Epithelial cell of proximal tubule (primary cell): ENCODE measurements around the gene TRAFD1. TPM values are rescaled to one million over a fixed set of nuclear protein-coding genes. Genes with fewer than 3 reads are reported as not detected.
"Not testable (repeated sequence)": the region's sequence is repeated elsewhere in the genome, so short reads cannot be mapped to it uniquely, and the experiment has no call there.

Experiments
- DNase-seq: peaks from one replicate; pipeline ENCODE4 v3.0.0-alpha.2; 2011; ENCODE audit warnings: low read depth
- H3K4me3 ChIP-seq: 2 replicates; pipeline ENCODE4 v1.5.1; 2011; ENCODE audit warnings: low read depth, mild to moderate bottlenecking, low read length
- total RNA-seq: library from RNA; depleted of rRNA; stranded (reverse); fragments of >200 nt; gene quantifications from 2 replicates; pipeline ENCODE4 v1.2.3, GENCODE V29; 2015
- TF ChIP-seq, protein P1 (sequence below): conservative IDR thresholded peaks from 2 replicates; pipeline ENCODE4 v1.5.1; 2012; ENCODE audit warnings: low read depth, mild to moderate bottlenecking, low read length

Gene TRAFD1
- total RNA-seq, 1 donor from 2014 or later: 19.0 TPM

DNA sequence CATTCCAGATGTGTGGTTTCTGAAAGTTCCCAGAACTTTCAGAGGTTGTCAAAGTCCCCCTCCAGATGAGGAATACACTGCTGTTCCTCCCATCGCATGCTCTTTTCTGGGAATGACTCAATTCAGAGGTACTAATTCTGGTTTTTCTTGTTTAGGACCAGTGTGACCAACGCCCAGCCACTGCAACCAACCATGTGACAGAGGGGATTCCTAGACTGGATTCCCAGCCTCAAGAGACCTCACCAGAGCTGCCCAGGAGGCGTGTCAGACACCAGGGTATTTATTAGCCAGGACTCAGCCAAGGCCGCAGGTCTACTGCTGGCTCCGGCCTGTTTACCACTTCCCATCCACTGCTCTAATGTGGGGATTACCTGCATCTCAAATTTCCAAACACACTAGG is 24.2 kb downstream of the TRAFD1 start:
- TF ChIP-seq, protein P1, sequence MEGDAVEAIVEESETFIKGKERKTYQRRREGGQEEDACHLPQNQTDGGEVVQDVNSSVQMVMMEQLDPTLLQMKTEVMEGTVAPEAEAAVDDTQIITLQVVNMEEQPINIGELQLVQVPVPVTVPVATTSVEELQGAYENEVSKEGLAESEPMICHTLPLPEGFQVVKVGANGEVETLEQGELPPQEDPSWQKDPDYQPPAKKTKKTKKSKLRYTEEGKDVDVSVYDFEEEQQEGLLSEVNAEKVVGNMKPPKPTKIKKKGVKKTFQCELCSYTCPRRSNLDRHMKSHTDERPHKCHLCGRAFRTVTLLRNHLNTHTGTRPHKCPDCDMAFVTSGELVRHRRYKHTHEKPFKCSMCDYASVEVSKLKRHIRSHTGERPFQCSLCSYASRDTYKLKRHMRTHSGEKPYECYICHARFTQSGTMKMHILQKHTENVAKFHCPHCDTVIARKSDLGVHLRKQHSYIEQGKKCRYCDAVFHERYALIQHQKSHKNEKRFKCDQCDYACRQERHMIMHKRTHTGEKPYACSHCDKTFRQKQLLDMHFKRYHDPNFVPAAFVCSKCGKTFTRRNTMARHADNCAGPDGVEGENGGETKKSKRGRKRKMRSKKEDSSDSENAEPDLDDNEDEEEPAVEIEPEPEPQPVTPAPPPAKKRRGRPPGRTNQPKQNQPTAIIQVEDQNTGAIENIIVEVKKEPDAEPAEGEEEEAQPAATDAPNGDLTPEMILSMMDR: no peak
- no peak for DNase-seq
- H3K4me3 ChIP-seq: no peak overlapping the region

DNA sequence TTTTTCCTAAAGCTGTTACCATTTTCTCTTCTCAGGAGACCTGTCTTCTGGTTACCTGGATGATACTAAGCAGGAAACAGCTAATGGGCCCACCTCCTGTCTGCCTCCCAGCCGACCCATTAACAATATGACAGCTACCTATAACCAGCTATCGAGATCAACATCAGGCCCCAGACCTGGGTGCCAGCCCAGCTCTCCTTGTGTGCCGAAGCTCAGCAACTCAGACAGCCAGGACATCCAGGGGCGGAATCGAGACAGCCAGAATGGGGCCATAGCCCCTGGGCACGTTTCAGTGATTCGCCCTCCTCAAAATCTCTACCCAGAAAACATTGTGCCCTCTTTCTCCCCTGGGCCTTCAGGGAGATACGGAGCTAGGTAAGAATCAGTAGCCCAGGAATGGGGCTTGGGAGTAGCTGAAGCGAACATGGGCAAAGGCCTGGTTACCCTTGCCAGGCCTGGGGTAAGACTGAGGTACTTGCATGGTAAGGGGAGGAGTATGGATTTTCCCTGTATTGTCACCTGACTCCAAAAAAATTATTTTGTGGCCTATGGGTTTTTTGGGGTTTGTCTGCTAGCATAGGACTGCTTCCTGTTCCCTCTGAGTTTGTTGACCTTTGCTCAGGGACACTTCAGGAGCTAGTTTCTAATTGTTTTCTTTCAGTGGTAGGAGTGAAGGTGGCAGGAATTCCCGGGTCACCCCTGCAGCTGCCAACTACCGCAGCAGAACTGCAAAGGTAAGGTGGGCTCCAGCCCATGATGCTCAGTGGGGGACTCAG is 26.6 kb downstream of the TRAFD1 start:
- DNase-seq: no peak
- no peak overlapping the region for H3K4me3 ChIP-seq
- TF ChIP-seq, protein P1: no peak

DNA sequence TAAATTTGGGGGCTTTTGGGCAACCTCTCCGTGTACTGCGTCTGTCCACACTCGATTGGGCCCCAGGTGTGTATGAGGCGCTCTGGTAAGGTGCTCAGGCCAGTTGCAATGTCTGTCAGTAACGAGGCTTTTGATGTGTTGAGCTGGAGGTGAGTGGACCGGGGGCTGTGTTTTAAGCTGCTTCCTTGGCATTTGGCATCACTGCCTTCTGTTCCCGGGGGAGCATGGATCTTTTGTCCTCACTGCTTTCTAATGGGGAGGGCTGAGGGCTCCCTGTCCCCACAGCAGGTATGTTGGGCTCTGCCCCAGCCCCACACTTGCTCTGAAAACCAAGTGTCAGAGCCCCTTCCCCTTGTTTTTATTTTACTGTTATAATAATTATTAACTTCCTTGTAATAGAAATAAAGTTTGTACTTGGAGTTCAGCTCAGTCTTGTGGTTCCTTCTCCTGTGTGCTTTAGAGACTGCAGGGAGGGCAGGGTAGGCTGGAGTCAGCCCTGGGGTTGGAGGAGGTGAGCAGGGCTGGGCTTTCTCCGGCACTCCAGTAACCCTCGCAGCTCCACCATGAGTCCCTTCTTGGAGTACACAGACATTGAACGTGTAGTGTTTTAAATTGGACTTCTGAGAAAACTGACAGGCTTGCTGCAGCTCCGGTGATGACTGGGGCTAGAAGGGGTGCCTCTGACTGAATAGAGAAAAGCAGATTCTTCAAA is 28.0 kb downstream of the TRAFD1 start:
- no peak overlapping the region for H3K4me3 ChIP-seq
- TF ChIP-seq, protein P1: no peak
- no peak for DNase-seq

DNA sequence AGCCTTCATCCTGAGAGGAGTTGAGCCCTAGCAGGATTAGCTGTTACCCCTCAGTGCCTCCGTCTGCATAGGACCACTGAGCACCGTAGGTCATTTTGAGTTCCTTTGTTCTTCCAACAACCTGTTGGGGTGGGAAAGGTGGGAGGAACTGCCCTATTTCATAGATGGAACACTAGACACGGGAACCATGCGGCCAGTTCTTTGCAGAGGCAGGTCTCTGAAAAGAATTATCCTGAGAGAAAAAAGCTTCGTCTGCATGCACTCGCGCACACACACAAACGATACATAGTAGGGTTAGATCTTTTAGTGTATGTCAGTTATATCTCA is 28.5 kb downstream of the TRAFD1 start:
- no peak for DNase-seq
- H3K4me3 ChIP-seq: no peak overlapping the region
- TF ChIP-seq, protein P1: no peak

DNA sequence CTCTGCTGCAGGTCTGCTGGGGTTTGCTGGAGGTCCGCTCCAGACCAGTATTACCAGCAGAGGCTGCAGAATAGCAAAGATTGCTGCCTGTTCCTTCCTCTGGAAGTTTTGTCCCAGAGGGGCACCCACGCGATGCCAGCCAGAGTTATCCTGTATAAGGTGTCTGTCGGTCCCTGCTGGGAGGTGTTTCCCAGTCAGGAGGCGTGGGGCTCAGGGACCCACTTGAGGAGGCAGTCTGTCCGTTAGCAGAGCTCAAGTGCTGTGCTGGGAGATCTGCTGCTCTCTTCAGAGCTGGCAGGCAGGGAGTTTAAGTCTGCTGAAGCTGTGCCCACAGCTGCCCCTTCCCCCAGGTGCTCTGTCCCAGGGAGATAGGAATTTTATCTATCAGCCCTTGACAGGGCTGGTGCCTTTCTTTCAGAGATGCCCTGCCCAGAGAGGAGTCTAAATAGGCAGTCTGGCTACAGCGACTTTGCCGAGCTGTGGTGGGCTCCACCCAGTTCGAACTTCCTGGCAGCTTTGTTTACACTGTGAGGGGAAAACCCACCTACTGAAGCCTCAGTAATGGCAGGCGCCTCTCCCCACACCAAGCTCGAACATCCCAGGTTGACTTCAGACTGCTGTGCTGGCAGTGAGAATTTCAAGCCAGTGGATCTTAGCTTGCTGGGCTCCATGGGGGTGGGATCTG is 33.2 kb downstream of the TRAFD1 start:
- DNase-seq, H3K4me3 ChIP-seq: not testable (repeated sequence)

DNA sequence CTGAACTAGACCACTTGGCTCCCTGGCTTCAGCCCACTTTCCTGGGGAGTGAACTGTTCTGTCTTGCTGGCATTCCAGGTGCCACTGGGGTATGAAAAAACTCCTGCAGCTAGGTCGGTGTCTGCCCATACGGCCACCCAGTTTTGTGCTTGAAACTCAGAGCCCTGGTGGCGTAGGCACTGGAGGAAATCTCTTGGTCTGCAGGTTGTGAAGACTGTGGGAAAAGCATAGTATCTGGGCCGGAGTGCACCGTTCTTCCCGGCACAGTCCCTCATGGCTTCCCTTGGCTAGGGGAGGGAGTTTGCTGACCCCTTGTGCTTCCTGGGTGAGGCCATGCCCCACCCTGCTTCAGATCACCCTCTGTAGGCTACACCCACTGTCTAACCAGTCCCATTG is 33.8 kb downstream of the TRAFD1 start:
- no peak for DNase-seq
- TF ChIP-seq, protein P1: no peak
- no peak overlapping the region for H3K4me3 ChIP-seq

DNA sequence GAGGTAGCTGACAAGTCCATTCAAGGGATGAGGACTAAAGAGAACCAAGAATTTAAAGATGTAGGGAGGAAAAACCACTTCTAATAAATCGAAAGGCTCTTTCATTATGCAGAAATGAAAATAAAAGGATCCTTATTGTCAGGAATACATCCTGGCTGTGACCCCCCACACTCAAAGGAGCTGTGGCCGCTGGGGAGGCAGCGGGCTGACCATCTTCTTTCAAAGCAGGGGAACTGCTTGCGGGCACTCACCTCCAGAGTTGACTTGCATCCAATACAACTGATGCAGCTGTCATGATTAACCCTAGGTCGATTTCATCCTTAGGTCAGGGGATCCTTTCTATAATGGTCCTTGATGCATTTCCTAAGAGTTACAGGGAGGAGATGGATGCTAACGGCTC is 35.3 kb downstream of the TRAFD1 start:
- H3K4me3 ChIP-seq: no peak overlapping the region
- TF ChIP-seq, protein P1: no peak
- DNase-seq: no peak
